Effector memory CD8-positive, alpha-beta T cell (primary cell): ENCODE results near the gene ATP2B2.
"Not testable (repeated sequence)": the region's sequence is repeated elsewhere in the genome, so short reads cannot be mapped to it uniquely, and the experiment has no call there.

Source experiments
- ATAC-seq: fragments of 150-1000 bp; cut with Tn5 transposase; replicated peaks from 2 replicates; pipeline ENCODE4 v1.10.0; 2021; ENCODE audit warnings: mild to moderate bottlenecking, moderate library complexity
- DNase-seq, 3 experiments: peaks; one replicate each; pipeline ENCODE4 v3.0.0; 2021
- H3K27ac Mint-ChIP-seq, 2 donors: one replicate each; pipeline ENCODE4 v1.8.0; 2022; ENCODE audit warnings: mild to moderate bottlenecking in 2 of 2, mixed read lengths in 2 of 2, moderate library complexity in 2 of 2
- H3K27me3 Mint-ChIP-seq, 2 donors: one replicate each; pipeline ENCODE4 v1.8.0; 2022; ENCODE audit warnings: mixed read lengths in 2 of 2
- H3K36me3 Mint-ChIP-seq: one replicate; pipeline ENCODE4 v1.8.0; 2022; ENCODE audit warnings: mild to moderate bottlenecking, moderate library complexity, mixed read lengths; ENCODE audit not compliant: insufficient read depth
- H3K4me1 Mint-ChIP-seq, 2 donors: one replicate each; pipeline ENCODE4 v1.8.0; 2022; ENCODE audit warnings: low read depth in 2 of 2, mixed read lengths in 2 of 2
- H3K4me3 Mint-ChIP-seq, 2 donors: one replicate each; pipeline ENCODE4 v1.8.0; 2022; ENCODE audit warnings: mild to moderate bottlenecking in 2 of 2, mixed read lengths in 2 of 2, moderate library complexity in 2 of 2
- H3K9me3 Mint-ChIP-seq, 2 donors: one replicate each; pipeline ENCODE4 v1.8.0; 2022; ENCODE audit warnings: mixed read lengths in 2 of 2

ATP2B2 gene

DNA sequence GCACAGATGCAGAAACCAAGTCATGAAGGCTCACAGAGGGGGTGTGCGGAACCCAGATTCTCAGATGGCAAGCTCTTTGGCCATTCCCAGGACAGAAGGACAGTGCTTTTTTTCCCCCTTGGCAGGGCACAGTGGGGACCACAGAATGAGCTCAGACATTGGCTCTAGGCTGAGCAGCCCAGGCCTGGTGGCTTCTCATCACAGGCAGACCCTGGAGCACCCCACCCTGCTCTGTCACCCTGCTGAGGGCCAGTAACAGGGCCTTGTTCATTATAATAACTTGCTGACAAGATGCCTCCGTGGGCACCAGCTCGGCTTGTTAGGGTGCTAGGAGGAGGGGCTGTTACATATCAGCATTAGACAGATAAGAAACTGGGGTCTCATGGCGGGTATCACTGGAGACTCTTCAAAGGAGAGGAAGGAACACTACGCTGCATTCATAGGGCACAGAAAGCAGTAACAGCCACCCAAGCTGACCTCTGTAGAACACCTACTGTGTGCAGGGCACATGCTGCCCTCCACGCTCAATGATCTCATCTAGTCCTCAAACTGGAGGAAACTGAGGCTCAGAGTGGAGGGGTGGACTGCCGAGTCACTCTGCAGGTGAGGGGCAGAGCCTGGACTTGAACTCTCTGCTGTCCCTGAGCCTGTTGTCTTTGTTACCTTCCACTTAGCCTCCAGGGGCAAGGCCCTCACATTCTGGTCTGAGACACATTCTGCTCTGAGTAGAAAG lies 114.6 kb downstream of the ATP2B2 start:
- H3K4me3 Mint-ChIP-seq, result no peak overlapping the region
- H3K36me3 Mint-ChIP-seq, result no peaks in the 10 kb centered on the region
- ATAC-seq (no peak), DNase-seq (no peak)
- no peaks in the 10 kb centered on the region for H3K9me3 Mint-ChIP-seq
- H3K4me1 Mint-ChIP-seq, result peaks cover 30 to 61% of the 10 kb centered on the region in 2 donors
- H3K27me3 Mint-ChIP-seq, result no peaks in the 10 kb centered on the region
- H3K27ac Mint-ChIP-seq, result peak overlapping the region; percentile 41 to 72

DNA sequence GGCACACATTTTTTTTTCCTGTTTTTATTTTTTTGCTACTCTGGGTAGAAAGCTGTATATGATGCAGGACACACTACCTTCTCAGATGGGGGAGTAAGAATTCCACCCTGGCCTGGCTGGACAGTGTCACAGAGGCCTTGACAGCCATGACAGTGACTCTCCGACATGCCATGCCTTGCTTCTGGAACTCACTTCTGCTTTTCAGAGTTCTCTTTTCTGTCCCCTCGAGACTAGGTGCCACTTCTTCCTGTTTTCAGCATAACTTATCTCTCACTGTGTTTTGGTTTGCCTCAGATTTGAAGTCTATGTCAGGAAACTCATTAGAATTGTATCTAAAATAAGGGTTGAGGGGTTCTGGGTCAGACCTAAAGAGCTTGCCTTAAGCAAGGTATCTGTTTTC lies 115.4 kb downstream of the ATP2B2 start:
- H3K27ac Mint-ChIP-seq, result peak overlapping the region; percentile 41 to 72

DNA sequence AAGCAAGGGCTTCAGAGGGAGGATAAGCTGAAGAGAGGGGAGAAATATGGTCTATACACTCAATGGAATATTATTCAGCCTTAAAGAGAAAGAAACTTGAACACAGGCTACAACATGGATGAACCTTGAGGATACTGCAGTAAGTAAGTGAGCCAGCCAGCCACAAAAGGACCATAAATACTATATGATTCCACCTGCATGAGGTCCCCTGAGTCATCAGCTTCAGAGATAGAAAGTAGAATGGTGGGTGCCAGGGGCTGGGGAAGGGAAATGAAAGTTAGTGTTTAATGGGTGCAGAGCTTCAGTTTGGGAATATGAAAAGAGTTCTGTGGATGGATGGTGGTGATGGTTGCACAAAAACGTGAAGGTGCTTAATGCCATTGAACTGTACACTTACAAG lies 116.0 kb downstream of the ATP2B2 start:
- peaks cover 0 to under 1% of the 10 kb centered on the region in 2 donors for H3K27me3 Mint-ChIP-seq
- no peak for ATAC-seq
- no peak for DNase-seq
- no peaks in the 10 kb centered on the region for H3K36me3 Mint-ChIP-seq
- no peaks in the 10 kb centered on the region for H3K9me3 Mint-ChIP-seq
- H3K4me1 Mint-ChIP-seq, result peaks cover 23 to 51% of the 10 kb centered on the region in 2 donors
- H3K4me3 Mint-ChIP-seq, result no peak overlapping the region
- H3K27ac Mint-ChIP-seq, result peak overlapping the region; percentile 16 to 57

More for the DNA sequence above, 115.4 kb downstream of the ATP2B2 start:
- peak overlapping the region in 1 of 2 donors; percentile 2 for H3K4me3 Mint-ChIP-seq
- no peaks in the 10 kb centered on the region for H3K27me3 Mint-ChIP-seq
- peaks cover 24 to 55% of the 10 kb centered on the region in 2 donors for H3K4me1 Mint-ChIP-seq
- ATAC-seq, result no peak
- no peaks in the 10 kb centered on the region for H3K36me3 Mint-ChIP-seq
- DNase-seq, result no peak
- H3K9me3 Mint-ChIP-seq, result no peaks in the 10 kb centered on the region

DNA sequence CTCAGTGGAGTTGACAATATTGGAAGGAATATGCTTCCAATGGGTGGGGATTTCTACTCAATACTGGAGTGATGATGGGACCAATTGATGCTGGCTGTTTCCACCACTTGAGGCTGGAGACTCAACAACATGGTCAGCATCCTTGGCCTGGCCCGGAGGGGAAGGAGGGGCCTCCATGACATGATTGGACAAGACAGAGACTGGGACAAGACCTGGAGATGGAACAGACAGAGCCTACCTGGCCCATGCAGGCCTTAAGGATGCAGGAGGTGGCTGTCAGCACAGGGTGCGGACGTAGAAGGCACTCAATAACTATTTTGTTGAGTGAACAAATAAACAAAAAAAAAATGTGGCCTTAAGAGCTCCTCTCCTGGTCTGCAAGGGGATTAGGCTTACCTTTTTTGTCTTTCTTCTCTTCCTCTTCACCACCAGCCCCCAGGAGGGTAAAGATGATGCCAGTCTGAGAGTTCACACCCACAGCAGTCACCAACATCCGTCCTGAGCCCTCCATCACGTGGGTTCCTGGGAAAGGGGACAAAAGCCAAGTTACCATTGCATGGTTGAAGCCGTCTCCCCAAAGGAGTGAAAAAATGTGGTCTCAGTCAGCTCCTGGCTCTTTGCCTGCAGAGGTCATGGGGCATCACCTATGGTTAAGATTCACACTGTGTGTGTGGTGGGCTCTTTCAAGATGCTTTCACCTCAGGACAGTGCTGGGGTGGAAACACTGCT lies 117.3 kb downstream of the ATP2B2 start:
- H3K4me3 Mint-ChIP-seq, result peak overlapping the region in 1 of 2 donors; percentile 15
- no peaks in the 10 kb centered on the region for H3K36me3 Mint-ChIP-seq
- peaks cover 23 to 47% of the 10 kb centered on the region in 2 donors for H3K4me1 Mint-ChIP-seq
- H3K27ac Mint-ChIP-seq, result peak overlapping the region; percentile 33 to 57
- DNase-seq, result peak in 2 of 3 experiments; percentile 30 to 34
- H3K27me3 Mint-ChIP-seq, result peaks cover 8 to 11% of the 10 kb centered on the region in 2 donors
- no peaks in the 10 kb centered on the region for H3K9me3 Mint-ChIP-seq
- peak; percentile 92 for ATAC-seq

DNA sequence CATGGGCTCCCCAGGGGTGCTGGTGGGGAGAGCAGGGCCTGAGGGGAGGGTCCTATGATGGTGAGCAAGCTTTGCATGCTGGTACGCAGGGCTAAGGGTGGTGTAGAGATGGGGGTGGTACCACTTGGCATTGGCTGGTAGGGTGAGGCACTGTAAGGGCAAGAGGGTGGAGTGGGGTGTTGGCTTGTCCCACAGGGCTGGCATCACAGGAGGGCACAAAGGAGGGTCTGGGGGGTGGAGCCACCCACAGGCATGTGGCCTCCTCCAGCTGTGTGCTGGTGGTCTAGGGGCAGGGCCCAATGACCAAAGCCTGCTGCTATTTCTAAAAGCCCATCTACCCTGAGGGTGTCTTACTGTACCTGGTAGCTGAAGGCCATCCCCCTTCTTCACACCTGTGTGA lies 119.3 kb downstream of the ATP2B2 start:
- DNase-seq (no peak), ATAC-seq (no peak)
- H3K27me3 Mint-ChIP-seq, result peaks cover 8 to 11% of the 10 kb centered on the region in 2 donors
- H3K9me3 Mint-ChIP-seq, result no peaks in the 10 kb centered on the region
- H3K36me3 Mint-ChIP-seq, result no peaks in the 10 kb centered on the region
- peak overlapping the region in 1 of 2 donors; percentile 7 for H3K27ac Mint-ChIP-seq
- peaks cover 23 to 37% of the 10 kb centered on the region in 2 donors for H3K4me1 Mint-ChIP-seq
- H3K4me3 Mint-ChIP-seq, result no peak overlapping the region

DNA sequence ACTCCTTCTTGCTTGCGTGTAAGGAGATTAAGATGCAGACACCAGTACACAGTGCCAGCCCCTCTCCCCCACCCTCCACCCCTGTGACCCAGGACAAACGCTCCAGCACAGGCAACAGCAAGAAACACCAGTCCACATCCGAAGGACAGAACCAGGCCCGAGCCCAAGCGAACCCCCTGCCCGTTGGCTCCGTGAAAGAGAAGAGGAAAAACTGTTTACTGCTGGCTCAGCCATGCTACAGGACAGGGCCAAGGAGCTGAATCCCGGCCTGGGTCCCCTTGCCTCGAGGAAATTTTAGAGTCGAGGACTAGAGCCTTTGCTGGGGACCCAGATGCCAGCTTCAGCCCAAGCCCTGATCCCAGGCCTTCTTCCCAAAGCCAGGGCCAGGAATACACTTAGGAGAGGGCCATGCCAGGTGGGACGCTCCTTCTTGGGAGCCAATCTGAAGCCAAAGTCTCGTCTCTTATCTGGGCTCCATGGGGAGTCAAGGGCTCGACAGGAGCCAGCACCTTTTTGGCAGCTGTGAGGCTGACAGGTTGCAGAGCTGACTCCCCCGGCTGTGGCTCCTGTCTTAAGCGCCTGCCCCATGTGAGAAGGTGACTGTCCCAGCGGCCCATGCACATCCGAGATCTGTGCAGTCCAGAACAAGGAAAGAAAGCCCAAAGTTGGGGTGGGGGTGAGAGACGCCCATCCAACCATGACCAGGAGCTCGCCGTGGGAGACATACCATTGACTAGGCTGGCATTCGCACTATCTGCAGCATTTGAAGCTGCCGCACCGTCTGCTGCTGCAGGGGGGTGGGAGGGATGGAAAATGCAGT lies 120.6 kb downstream of the ATP2B2 start:
- H3K36me3 Mint-ChIP-seq, result no peaks in the 10 kb centered on the region
- ATAC-seq (no peak), DNase-seq (no peak)
- peaks cover 18 to 27% of the 10 kb centered on the region in 2 donors for H3K4me1 Mint-ChIP-seq
- peak overlapping the region in 1 of 2 donors; percentile 48 for H3K27ac Mint-ChIP-seq
- no peak overlapping the region for H3K4me3 Mint-ChIP-seq
- H3K9me3 Mint-ChIP-seq, result no peaks in the 10 kb centered on the region
- H3K27me3 Mint-ChIP-seq, result peaks cover 8 to 13% of the 10 kb centered on the region in 2 donors

DNA sequence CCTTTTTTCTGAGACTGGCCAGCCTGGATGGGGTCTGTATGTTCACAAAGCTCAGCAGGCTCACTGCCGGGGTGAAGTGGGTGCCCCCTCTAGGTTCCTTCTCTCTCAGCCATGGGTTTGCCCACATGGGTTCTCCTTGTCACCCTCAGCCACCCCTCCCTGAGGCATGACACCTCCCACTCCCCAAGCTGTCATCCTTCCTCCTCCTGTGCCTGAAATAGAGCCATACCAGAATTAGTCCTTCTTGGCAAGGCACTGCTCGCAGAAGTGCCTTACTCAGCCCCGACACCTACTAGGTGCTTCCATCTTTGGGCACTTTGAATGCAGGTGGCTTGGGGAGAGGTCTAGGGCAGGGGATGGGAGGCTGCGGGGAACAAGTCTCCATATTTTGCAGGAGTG lies 121.5 kb downstream of the ATP2B2 start:
- DNase-seq, result no peak
- no peaks in the 10 kb centered on the region for H3K9me3 Mint-ChIP-seq
- no peak for ATAC-seq
- no peak overlapping the region for H3K4me3 Mint-ChIP-seq
- H3K36me3 Mint-ChIP-seq, result no peaks in the 10 kb centered on the region
- peaks cover 13 to 22% of the 10 kb centered on the region in 2 donors for H3K4me1 Mint-ChIP-seq
- peaks cover 8 to 22% of the 10 kb centered on the region in 2 donors for H3K27me3 Mint-ChIP-seq
- H3K27ac Mint-ChIP-seq, result peak overlapping the region in 1 of 2 donors; percentile 5

DNA sequence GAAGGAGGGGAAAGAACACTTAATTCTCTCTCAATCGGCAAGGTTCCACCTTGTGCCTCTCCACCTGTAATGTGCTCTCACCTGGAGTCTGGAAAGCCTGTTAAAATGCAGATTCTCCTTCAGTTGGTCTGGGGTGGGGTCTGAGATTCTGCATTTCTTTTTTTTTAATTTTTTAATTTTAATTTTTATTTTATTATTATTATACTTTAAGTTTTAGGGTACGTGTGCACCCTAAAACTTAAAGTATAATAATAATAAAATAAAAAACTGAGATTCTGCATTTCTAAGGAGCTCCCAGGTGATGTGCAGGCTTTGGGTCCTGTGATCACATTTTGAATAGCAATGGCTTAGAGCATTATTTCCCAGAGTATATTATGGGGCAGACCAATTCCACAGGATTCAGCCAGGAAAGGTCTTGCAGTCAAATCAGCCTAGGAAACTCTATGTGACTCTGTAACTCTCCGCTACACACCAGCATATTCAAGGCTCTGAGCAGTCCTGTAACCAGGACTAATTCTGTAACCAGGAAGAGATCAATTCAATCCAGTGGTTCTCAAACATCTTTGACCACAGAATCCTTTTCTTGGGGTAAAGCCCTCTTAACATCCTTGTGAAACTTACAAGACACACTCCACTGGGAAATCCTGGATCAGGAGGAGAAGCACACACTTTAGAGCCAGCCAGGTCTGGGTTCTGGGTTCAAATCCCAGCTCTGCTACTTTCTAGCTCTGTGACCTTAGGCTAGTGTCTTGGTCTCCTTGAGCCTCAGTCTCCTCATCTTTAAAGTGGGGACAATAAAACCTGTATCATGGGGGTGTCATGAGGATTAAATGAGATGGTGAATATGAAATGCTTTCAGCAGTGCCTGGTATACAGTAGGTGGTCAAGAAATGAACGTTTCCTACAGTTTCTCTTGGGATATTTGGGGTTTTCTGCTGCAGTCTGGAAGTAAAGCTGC lies 122.2 kb downstream of the ATP2B2 start:
- no peak for DNase-seq
- Mint-ChIP-seq H3K4me1 (peaks cover 6 to 15% of the 10 kb centered on the region in 2 donors), H3K4me3 (no peak overlapping the region), H3K9me3 (no peaks in the 10 kb centered on the region), H3K36me3 (no peaks in the 10 kb centered on the region), H3K27me3 (peaks cover 8 to 28% of the 10 kb centered on the region in 2 donors), H3K27ac (no peak overlapping the region)
- ATAC-seq, result no peak

DNA sequence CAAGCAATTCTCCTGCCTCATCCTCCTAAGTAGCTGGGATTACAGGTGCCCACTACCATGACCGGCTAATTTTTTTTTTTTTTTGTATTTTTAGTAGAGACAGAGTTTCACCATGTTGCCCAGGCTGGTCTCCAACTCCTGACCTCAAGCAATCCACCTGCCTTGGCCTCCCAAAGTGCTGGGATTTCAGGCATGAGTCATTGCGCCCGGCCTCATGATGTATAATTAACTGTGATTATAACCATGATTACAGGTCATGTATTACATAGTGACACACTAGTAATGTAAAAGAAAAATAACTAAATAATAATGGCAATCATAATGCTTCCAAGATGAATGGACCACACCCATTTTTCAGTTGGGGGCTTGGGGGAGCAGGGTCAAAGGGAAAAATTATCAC lies 122.9 kb downstream of the ATP2B2 start:
- H3K36me3 Mint-ChIP-seq, ATAC-seq, H3K9me3 Mint-ChIP-seq, H3K4me1 Mint-ChIP-seq, H3K4me3 Mint-ChIP-seq, H3K27ac Mint-ChIP-seq, DNase-seq: not testable (repeated sequence)
- peaks cover 8 to 36% of the 10 kb centered on the region in 2 donors for H3K27me3 Mint-ChIP-seq

DNA sequence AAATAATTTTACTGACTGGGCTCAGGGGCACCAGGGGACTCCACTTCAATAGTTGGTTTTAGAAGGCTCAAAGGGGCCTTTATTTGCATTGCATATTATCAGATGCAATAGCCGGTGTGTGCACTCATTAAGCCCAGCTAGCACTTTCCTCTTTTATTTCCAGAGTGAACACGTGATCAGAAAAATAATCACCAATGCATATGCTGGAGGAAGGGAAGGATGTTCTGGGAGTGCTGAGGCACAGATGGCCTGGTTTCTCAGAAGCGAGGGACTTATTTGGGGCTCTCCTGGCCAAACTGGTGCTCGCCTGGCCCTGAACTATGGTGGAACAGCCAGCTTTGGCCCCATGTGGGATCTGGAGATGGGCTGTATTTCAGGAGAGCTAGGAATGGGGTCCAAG lies 124.0 kb downstream of the ATP2B2 start:
- no peak for DNase-seq
- Mint-ChIP-seq H3K4me1 (peaks cover 0 to 2% of the 10 kb centered on the region in 2 donors), H3K36me3 (no peaks in the 10 kb centered on the region), H3K27ac (no peak overlapping the region), H3K27me3 (peaks cover 8 to 47% of the 10 kb centered on the region in 2 donors), H3K9me3 (no peaks in the 10 kb centered on the region), H3K4me3 (no peak overlapping the region)
- no peak for ATAC-seq

DNA sequence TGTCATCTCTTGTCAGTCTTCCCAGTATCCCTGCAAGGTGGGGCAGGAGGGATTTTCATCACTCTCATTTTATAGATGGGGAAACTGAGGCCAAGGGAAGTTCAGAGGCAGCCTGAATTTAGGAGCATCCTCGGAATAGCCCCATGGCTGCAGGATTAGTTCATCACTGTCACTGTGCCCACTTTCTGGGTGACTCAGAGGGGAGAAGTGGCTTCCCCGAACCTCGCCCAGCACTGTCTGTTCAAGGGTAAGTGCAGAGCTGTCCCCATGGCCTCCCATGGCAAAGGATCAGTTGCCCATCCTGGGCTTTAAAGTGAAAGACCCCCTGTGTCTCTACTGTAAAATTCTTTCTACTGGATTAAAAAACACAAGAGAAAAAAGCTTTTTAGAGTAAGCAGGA lies 124.5 kb downstream of the ATP2B2 start:
- Mint-ChIP-seq H3K9me3 (no peaks in the 10 kb centered on the region), H3K27ac (no peak overlapping the region), H3K36me3 (no peaks in the 10 kb centered on the region), H3K4me3 (no peak overlapping the region), H3K27me3 (peaks cover 13 to 51% of the 10 kb centered on the region in 2 donors), H3K4me1 (peaks cover 0 to under 1% of the 10 kb centered on the region in 2 donors)
- no peak for ATAC-seq
- DNase-seq, result no peak

DNA sequence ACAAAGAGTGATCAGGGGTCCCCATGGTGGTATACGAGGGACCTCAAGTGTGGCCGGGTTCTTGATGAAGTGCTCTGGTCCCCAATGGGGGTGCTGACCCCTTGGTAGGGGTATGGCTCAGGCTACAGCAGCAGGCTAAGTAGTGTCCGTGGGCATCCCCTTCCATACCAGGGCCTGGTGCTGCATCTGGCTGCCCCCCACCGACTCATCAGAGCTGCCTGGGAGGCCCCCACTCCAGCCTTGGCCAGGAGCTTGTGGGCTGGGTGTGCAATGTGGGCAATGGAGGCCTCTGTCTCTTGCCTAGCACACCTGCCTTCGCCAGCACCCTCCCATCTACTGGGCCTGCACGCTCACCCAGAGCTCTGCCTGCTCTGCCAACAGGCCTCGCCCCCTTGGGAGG lies 125.4 kb downstream of the ATP2B2 start:
- Mint-ChIP-seq H3K36me3 (no peaks in the 10 kb centered on the region), H3K27ac (no peak overlapping the region), H3K27me3 (peaks cover 14 to 55% of the 10 kb centered on the region in 2 donors), H3K4me1 (no peaks in the 10 kb centered on the region), H3K9me3 (no peaks in the 10 kb centered on the region), H3K4me3 (no peak overlapping the region)
- no peak for DNase-seq
- no peak for ATAC-seq
